Fibroblast of skin of abdomen (primary cell): ENCODE results near the gene CAPG. TPM values are rescaled to one million over a fixed set of nuclear protein-coding genes. Genes with fewer than 3 reads are reported as not detected.
"Not testable (repeated sequence)": the region's sequence is repeated elsewhere in the genome, so short reads cannot be mapped to it uniquely, and the experiment has no call there.

Experiments
- DNase-seq: peaks from one replicate; pipeline ENCODE4 v3.0.0-alpha.2; 2013
- polyA plus RNA-seq, 2 experiments: library from polyadenylated mRNA; unstranded; fragments of 120-200 nt; gene quantifications; one replicate each; pipeline ENCODE4 v1.2.1, GENCODE V29; 2013; ENCODE audit not compliant: insufficient read length in 2 of 2

Gene CAPG
- polyA plus RNA-seq (2013, experiment 1 of 2; ENCODE audit: insufficient read length), result 143 TPM
- polyA plus RNA-seq (2013, experiment 2 of 2; ENCODE audit: insufficient read length), result 134 TPM

- no peak for DNase-seq
Measured at GRCh38 chr2:85409845-85410583, at the start of gene CAPG. TSS of gene CAPG (minus strand) at chr2:85410366. CDS start at chr2:85402145, 8,221 bp downstream.

- DNase-seq, result no peak
Measured at GRCh38 chr2:85459771-85460170, 49.6 kb upstream of the CAPG start.

GRCh38 chr2:85458601-85459563, 48.7 kb upstream of the CAPG start:
- no peak for DNase-seq

- DNase-seq, result no peak
Measured at GRCh38 chr2:85457877-85458316, 47.7 kb upstream of the CAPG start.

- no peak for DNase-seq
Measured at GRCh38 chr2:85457043-85457442, 46.9 kb upstream of the CAPG start.

- no peak for DNase-seq
Measured at GRCh38 chr2:85455552-85456090, 45.5 kb upstream of the CAPG start.

- peak; percentile 11 for DNase-seq
Measured at GRCh38 chr2:85453571-85453970, 43.4 kb upstream of the CAPG start.

- DNase-seq, result no peak
Measured at GRCh38 chr2:85452237-85452636, 42.1 kb upstream of the CAPG start.

- no peak for DNase-seq
Measured at GRCh38 chr2:85449214-85449588, 39.0 kb upstream of the CAPG start.

- DNase-seq, result no peak
Measured at GRCh38 chr2:85448461-85449213, 38.5 kb upstream of the CAPG start.

GRCh38 chr2:85447222-85447585, 37.0 kb upstream of the CAPG start:
- no peak for DNase-seq

- DNase-seq, result no peak
Measured at GRCh38 chr2:85446296-85447221, 36.4 kb upstream of the CAPG start.

- DNase-seq, result peak; percentile 88
Measured at GRCh38 chr2:85445316-85446295, 35.4 kb upstream of the CAPG start.

GRCh38 chr2:85444629-85445172, 34.5 kb upstream of the CAPG start:
- peak; percentile 59 for DNase-seq

GRCh38 chr2:85441864-85442263, 31.7 kb upstream of the CAPG start:
- DNase-seq, result no peak

GRCh38 chr2:85440729-85441128, 30.6 kb upstream of the CAPG start:
- DNase-seq, result no peak

- no peak for DNase-seq
Measured at GRCh38 chr2:85439986-85440385, 29.8 kb upstream of the CAPG start.

- not testable (repeated sequence) for DNase-seq
Measured at GRCh38 chr2:85439569-85439968, 29.4 kb upstream of the CAPG start.

GRCh38 chr2:85439025-85439472, 28.9 kb upstream of the CAPG start:
- no peak for DNase-seq
